Astrocyte (in vitro differentiated cells and primary cell): ENCODE data around the gene POU6F2. TPM values are rescaled to one million over a fixed set of nuclear protein-coding genes. Genes with fewer than 3 reads are reported as not detected.

Experiments used
- DNase-seq: peaks from one replicate; pipeline ENCODE4 v3.0.0-alpha.2; 2010; ENCODE audit warnings: low read depth
- FAIRE-seq: peaks from 2 replicates; lab custom pipeline; 2011; peaks lifted over from hg19 to GRCh38; lab: Jason Lieb, UNC
- H2AFZ ChIP-seq: 2 replicates; pipeline ENCODE4 v1.6.0; 2012; ENCODE audit warnings: low read depth, low read length, inconsistent platforms
- H3K27ac ChIP-seq: 2 replicates; pipeline ENCODE4 v1.5.1; 2011; ENCODE audit warnings: low read depth, low read length, inconsistent platforms
- H3K27me3 ChIP-seq: 2 replicates; pipeline ENCODE4 v1.6.0; 2011; ENCODE audit warnings: low read length, inconsistent platforms; ENCODE audit not compliant: insufficient read depth
- H3K36me3 ChIP-seq: 2 replicates; pipeline ENCODE4 v1.5.1; 2011; ENCODE audit warnings: low read length, inconsistent platforms; ENCODE audit not compliant: insufficient read depth
- H3K4me1 ChIP-seq: 2 replicates; pipeline ENCODE4 v1.5.1; 2011; ENCODE audit warnings: low read length, inconsistent platforms; ENCODE audit not compliant: insufficient read depth
- H3K4me2 ChIP-seq: 2 replicates; pipeline ENCODE4 v1.6.0; 2012; ENCODE audit warnings: low read length, inconsistent platforms
- H3K4me3 ChIP-seq: 2 replicates; pipeline ENCODE4 v1.5.1; 2011; ENCODE audit warnings: low read depth, mild to moderate bottlenecking, low read length, inconsistent platforms; ENCODE audit not compliant: insufficient read depth
- H3K79me2 ChIP-seq: 2 replicates; pipeline ENCODE4 v1.6.0; 2012; ENCODE audit warnings: mild to moderate bottlenecking, low read length, inconsistent platforms; ENCODE audit not compliant: insufficient read depth
- H3K9ac ChIP-seq: 2 replicates; pipeline ENCODE4 v1.6.0; 2012; ENCODE audit warnings: mild to moderate bottlenecking, low read length, inconsistent platforms
- H3K9me3 ChIP-seq: 2 replicates; pipeline ENCODE4 v1.5.1; 2012; ENCODE audit warnings: low read depth, mild to moderate bottlenecking, low read length, inconsistent platforms; ENCODE audit not compliant: insufficient read depth
- H4K20me1 ChIP-seq: 2 replicates; pipeline ENCODE4 v1.6.0; 2012; ENCODE audit warnings: low read length, inconsistent platforms; ENCODE audit not compliant: insufficient read depth
- H3K27ac Mint-ChIP-seq: one replicate; pipeline ENCODE4 v1.8.0; 2021; ENCODE audit warnings: mild to moderate bottlenecking, mixed read lengths; ENCODE audit not compliant: unreplicated experiment
- H3K27me3 Mint-ChIP-seq: one replicate; pipeline ENCODE4 v1.8.0; 2021; ENCODE audit warnings: low read depth, mixed read lengths; ENCODE audit not compliant: unreplicated experiment
- H3K36me3 Mint-ChIP-seq: one replicate; pipeline ENCODE4 v1.8.0; 2021; ENCODE audit warnings: low read depth, mixed read lengths; ENCODE audit not compliant: unreplicated experiment
- H3K4me1 Mint-ChIP-seq: one replicate; pipeline ENCODE4 v1.8.0; 2021; ENCODE audit warnings: low read depth, mixed read lengths; ENCODE audit not compliant: unreplicated experiment
- H3K4me3 Mint-ChIP-seq: one replicate; pipeline ENCODE4 v1.8.0; 2021; ENCODE audit warnings: mild to moderate bottlenecking, moderate library complexity, mixed read lengths; ENCODE audit not compliant: unreplicated experiment
- H3K9me3 Mint-ChIP-seq: one replicate; pipeline ENCODE4 v1.8.0; 2021; ENCODE audit warnings: mild to moderate bottlenecking, mixed read lengths; ENCODE audit not compliant: unreplicated experiment
- EZH2 ChIP-seq: IDR thresholded peaks from 2 replicates; pipeline ENCODE4 v1.6.1; 2012; ENCODE audit warnings: mild to moderate bottlenecking, low read length, inconsistent platforms; ENCODE audit not compliant: insufficient read depth
- total RNA-seq: library from RNA; stranded (reverse); gene quantifications from 2 replicates; pipeline ENCODE4 v1.2.1, GENCODE V29; 2021
- TF ChIP-seq, protein P1 (sequence below): IDR thresholded peaks from 2 replicates; pipeline ENCODE4 v1.5.1; 2011; ENCODE audit warnings: low read depth, mild to moderate bottlenecking, inconsistent platforms, low read length, moderate library complexity; ENCODE audit not compliant: insufficient read depth

The POU6F2 gene
- total RNA-seq, 1 donor from 2014 or later: 0.45 TPM

DNA sequence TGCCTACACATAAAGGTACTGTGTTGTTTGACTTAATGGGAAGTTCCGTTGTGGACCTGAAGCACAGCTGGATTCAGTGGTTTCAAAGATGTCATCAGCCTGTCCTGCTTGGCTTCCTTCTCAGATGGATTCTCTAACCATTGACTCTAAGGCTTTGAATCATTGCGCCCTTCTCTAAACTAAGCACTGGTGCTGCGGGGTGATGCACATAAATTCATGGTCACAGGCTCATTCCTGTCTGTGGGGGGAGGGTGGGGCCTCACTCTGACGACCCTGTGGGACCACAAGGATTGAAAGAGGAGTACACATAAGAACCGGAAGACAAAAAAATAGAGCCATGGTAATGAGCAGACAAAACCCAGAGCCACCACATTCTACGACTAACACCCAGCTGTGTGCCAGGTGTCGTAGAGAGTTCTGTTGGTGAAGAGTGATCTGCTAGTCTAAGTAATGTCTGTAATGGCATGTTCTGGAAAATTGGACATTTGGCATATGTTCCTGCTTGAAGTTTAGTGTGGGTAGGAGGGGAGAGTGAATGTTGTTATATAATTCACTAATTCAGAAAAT lies 491.2 kb downstream of the POU6F2 start:
- H3K27ac ChIP-seq: no peak overlapping the region
- H3K4me2 ChIP-seq: no peak overlapping the region
- no peak overlapping the region for H2AFZ ChIP-seq
- H3K27me3 ChIP-seq: peaks cover 2% of the 10 kb centered on the region
- Mint-ChIP-seq H3K27ac (no peak overlapping the region), H3K27me3 (no peaks in the 10 kb centered on the region), H3K4me3 (no peak overlapping the region), H3K36me3 (no peaks in the 10 kb centered on the region), H3K9me3 (no peaks in the 10 kb centered on the region), H3K4me1 (peaks cover 2% of the 10 kb centered on the region)
- H3K9ac ChIP-seq: no peak overlapping the region
- FAIRE-seq (no peak), DNase-seq (no peak)
- H3K79me2 ChIP-seq: no peaks in the 10 kb centered on the region
- H3K36me3 ChIP-seq: no peaks in the 10 kb centered on the region
- peaks cover 3% of the 10 kb centered on the region for H3K4me1 ChIP-seq
- no peak for TF ChIP-seq EZH2
- TF ChIP-seq, protein P1, sequence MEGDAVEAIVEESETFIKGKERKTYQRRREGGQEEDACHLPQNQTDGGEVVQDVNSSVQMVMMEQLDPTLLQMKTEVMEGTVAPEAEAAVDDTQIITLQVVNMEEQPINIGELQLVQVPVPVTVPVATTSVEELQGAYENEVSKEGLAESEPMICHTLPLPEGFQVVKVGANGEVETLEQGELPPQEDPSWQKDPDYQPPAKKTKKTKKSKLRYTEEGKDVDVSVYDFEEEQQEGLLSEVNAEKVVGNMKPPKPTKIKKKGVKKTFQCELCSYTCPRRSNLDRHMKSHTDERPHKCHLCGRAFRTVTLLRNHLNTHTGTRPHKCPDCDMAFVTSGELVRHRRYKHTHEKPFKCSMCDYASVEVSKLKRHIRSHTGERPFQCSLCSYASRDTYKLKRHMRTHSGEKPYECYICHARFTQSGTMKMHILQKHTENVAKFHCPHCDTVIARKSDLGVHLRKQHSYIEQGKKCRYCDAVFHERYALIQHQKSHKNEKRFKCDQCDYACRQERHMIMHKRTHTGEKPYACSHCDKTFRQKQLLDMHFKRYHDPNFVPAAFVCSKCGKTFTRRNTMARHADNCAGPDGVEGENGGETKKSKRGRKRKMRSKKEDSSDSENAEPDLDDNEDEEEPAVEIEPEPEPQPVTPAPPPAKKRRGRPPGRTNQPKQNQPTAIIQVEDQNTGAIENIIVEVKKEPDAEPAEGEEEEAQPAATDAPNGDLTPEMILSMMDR: no peak
- H3K9me3 ChIP-seq: no peaks in the 10 kb centered on the region
- no peak overlapping the region for H3K4me3 ChIP-seq
- H4K20me1 ChIP-seq: no peaks in the 10 kb centered on the region

DNA sequence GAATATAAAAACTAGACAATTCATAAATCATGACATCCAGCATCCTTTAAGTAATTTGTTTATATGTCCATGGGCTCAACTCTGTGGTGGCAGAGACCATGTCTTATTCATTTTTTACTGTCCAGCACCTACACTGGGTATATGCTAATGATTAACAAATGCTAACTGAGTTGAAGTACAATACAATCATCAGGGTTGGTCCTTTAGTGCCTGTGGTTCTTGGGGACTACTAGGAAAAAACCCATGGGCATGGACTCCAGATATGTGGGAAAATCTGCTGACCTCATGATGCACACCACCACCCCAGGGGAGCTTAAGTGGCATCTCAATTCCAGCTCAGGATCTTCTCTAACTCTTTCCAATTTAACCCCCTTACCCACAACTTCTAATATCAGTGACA lies 503.2 kb downstream of the POU6F2 start:
- no peaks in the 10 kb centered on the region for H3K9me3 ChIP-seq
- Mint-ChIP-seq H3K4me3 (no peak overlapping the region), H3K9me3 (peaks cover 5% of the 10 kb centered on the region), H3K27me3 (no peaks in the 10 kb centered on the region), H3K27ac (no peak overlapping the region), H3K36me3 (no peaks in the 10 kb centered on the region), H3K4me1 (no peaks in the 10 kb centered on the region)
- no peak overlapping the region for H3K27ac ChIP-seq
- no peaks in the 10 kb centered on the region for H4K20me1 ChIP-seq
- no peak overlapping the region for H3K4me3 ChIP-seq
- H3K4me1 ChIP-seq: no peaks in the 10 kb centered on the region
- H2AFZ ChIP-seq: no peak overlapping the region
- no peaks in the 10 kb centered on the region for H3K27me3 ChIP-seq
- TF ChIP-seq, protein P1: no peak
- TF ChIP-seq EZH2: no peak
- no peak for DNase-seq
- no peak for FAIRE-seq
- no peak overlapping the region for H3K9ac ChIP-seq
- no peak overlapping the region for H3K4me2 ChIP-seq
- no peaks in the 10 kb centered on the region for H3K79me2 ChIP-seq
- no peaks in the 10 kb centered on the region for H3K36me3 ChIP-seq

DNA sequence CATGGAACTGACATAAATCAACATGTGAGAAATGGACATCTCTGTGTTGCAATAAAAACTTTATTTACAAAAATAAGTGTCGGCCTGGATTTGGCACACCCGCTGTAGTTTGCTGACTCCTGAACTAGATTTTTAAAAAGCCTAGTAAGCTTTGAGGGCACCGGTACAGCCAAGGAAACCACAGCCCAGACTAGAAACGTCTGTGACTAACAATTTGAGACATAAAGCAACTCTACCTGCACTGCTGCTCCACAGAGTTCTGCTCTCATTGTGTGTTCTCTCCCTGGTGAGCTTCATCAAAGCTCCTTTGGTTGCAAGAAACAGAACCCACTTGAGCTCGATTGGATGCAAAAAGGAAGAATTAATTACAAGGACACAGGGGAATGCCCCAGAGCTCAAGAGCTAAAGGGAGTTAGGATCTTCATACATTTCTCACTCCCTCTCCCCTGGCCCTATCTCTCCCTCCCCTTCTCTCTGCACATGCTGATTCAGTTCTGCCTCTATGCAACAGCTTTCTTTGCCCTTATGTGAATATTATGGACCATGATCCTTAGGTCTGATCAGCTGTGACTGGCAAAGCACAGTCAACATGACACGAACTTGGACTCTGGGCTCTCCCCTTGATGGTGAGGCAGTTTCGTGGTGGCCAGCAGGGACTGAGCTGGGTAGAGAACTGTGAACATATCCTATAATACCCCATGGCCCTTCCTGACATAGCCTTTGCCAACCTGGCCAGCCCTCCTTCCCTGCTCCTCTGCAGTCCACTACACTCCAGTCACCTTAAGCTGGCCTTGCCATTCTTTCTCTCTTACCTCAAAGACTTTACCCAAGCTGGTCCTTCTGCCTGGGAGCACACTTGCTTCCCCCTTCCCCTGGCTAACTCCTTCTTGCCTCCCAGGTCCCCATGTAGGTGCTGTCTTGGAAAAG lies 511.0 kb downstream of the POU6F2 start:
- Mint-ChIP-seq H3K36me3 (no peaks in the 10 kb centered on the region), H3K4me3 (no peak overlapping the region), H3K4me1 (peaks cover 15% of the 10 kb centered on the region), H3K27me3 (peaks cover 8% of the 10 kb centered on the region), H3K9me3 (no peaks in the 10 kb centered on the region), H3K27ac (no peak overlapping the region)
- TF ChIP-seq, protein P1: no peak
- no peak for TF ChIP-seq EZH2
- H3K9me3 ChIP-seq: no peaks in the 10 kb centered on the region
- DNase-seq (no peak), FAIRE-seq (no peak)
- H3K79me2 ChIP-seq: no peaks in the 10 kb centered on the region
- no peaks in the 10 kb centered on the region for H3K36me3 ChIP-seq
- no peaks in the 10 kb centered on the region for H3K4me1 ChIP-seq
- peaks cover 2% of the 10 kb centered on the region for H3K27me3 ChIP-seq
- no peak overlapping the region for H3K9ac ChIP-seq
- H3K4me2 ChIP-seq: no peak overlapping the region
- no peak overlapping the region for H3K4me3 ChIP-seq
- H2AFZ ChIP-seq: no peak overlapping the region
- H4K20me1 ChIP-seq: no peaks in the 10 kb centered on the region
- H3K27ac ChIP-seq: no peak overlapping the region
